Measurements from ENCODE around the gene DLK1. TPM values are rescaled to one million over a fixed set of nuclear protein-coding genes. Genes with fewer than 3 reads are reported as not detected.

Gene DLK1
- total and polyA plus RNA-seq, 2 of the 4 experiments (the other 2 are of a cell fraction) = under 0.01 to 0.07 TPM

GRCh38 chr14:100680439-100681051, 46.1 kb upstream of the DLK1 start:
- no peak overlapping the region for H4K91ac ChIP-seq (ENCODE audit: insufficient read depth, low read depth, low read length)
- H3K9me3 ChIP-seq (ENCODE audit: control insufficient read depth, insufficient read depth, low read length) = peaks cover 2% of the 10 kb centered on the region; the same call in 1 of the 2 replicates
- POLR2A ChIA-PET (ENCODE audit: unreplicated experiment) = no interaction called here
- in situ Hi-C loops (cut with MboI; ENCODE audit: low sequenced_read_pairs) = no loop called here
- H2AK5ac ChIP-seq (ENCODE audit: low read depth, low read length) = no peak overlapping the region
- no peak overlapping the region for H4K8ac ChIP-seq (ENCODE audit: low read depth in 2 of 2, low read length in 2 of 2)
- H2BK5ac ChIP-seq (ENCODE audit: low read depth, low read length, poor library complexity, severe bottlenecking) = no peak overlapping the region
- no peak overlapping the region for H2BK120ac ChIP-seq (ENCODE audit: low read depth, low read length)
- H3K27me3 ChIP-seq (ENCODE audit: control insufficient read depth, insufficient read depth, low read length) = peaks cover 10% of the 10 kb centered on the region
- 50% methylated on average over 4 of the region's 23 CpGs; no CpG with 5 or more reads in 1 of the 2 experiments for WGBS, 2 experiments (ENCODE audit: extremely low coverage in 2 of 2, insufficient read length in 1 of 2)
- H2AK9ac ChIP-seq (replicated peaks; ENCODE audit: low read depth, low read length, poor library complexity) = peak overlapping the region; percentile 57
- H3K56ac ChIP-seq (ENCODE audit: extremely low read depth, insufficient read depth, low read length) = no peak overlapping the region
- H3K18ac ChIP-seq (ENCODE audit: low read depth, low read length) = no peak overlapping the region
- no TSS peak for BruUV-seq (replicated peaks)
- dilution Hi-C loops (cut with HindIII; ENCODE audit: low sequenced_read_pairs, unreplicated experiment) = no loop called here
- no peak overlapping the region for H2BK15ac ChIP-seq (ENCODE audit: low read depth, low read length)
- peak overlapping the region; percentile 37 for H2AFZ ChIP-seq (replicated peaks; ENCODE audit: low read length, poor library complexity)
- no peak overlapping the region for H3K23ac ChIP-seq (ENCODE audit: low read depth, low read length)
- no peak overlapping the region for H3K27ac ChIP-seq (ENCODE audit: insufficient read depth, low read length)
- H4K5ac ChIP-seq (ENCODE audit: low read depth, low read length) = no peak overlapping the region
- H3K4ac ChIP-seq (ENCODE audit: low read depth, low read length) = no peak overlapping the region
- H3K9me1 ChIP-seq (ENCODE audit: insufficient read depth, low read length) = no peaks in the 10 kb centered on the region; the same call in 1 of the 2 replicates
- no peak overlapping the region for H3K4me2 ChIP-seq (ENCODE audit: low read depth, low read length)
- H2BK20ac ChIP-seq (ENCODE audit: low read depth, low read length) = no peak overlapping the region
- peaks cover 10% of the 10 kb centered on the region for H3K4me1 ChIP-seq (ENCODE audit: control insufficient read depth, insufficient read depth, low read length)
- CTCF ChIA-PET = no interaction called here
- H3K9ac ChIP-seq (ENCODE audit: low read depth, low read length) = no peak overlapping the region
- H3K4me3 ChIP-seq (ENCODE audit: insufficient read depth, low read depth, low read length) = no peak overlapping the region
- DNase-seq (no peak), ATAC-seq (ENCODE audit: low read depth) (no peak)
- no peaks in the 10 kb centered on the region for H3K79me1 ChIP-seq (ENCODE audit: low read depth in 1 of 2, low read length in 2 of 2)
- intact Hi-C loops (cut with micrococcal nuclease) = no loop called here
- no peak overlapping the region for H3K14ac ChIP-seq (replicated peaks; ENCODE audit: low read depth, low read length)
- no peaks in the 10 kb centered on the region; the same call in 1 of the 2 replicates for H4K20me1 ChIP-seq (ENCODE audit: insufficient read depth, low read length)
- no peaks in the 10 kb centered on the region for H3K36me3 ChIP-seq (ENCODE audit: control insufficient read depth, insufficient read depth, low read length)
- TF ChIP-seq BHLHE40 (IDR thresholded peaks at IDR 0.05; ENCODE audit: low read depth, low read length) = no peak
- no peak for TF ChIP-seq ELK1 (IDR thresholded peaks at IDR 0.05; ENCODE audit: borderline replicate concordance, low read depth, low read length)
- TF ChIP-seq POLR2A (IDR thresholded peaks at IDR 0.05; ENCODE audit: low read depth, low read length) = no peak
